HG02943 (cell line): ENCODE data around the gene WDR43.

Experiments used
- ATAC-seq: cut with Tn5 transposase; IDR thresholded peaks from one replicate; pipeline ENCODE4 v1.9.1; 2021; ENCODE audit warnings: mild to moderate bottlenecking, low read depth, moderate library complexity; ENCODE audit not compliant: unreplicated experiment

The WDR43 gene

DNA sequence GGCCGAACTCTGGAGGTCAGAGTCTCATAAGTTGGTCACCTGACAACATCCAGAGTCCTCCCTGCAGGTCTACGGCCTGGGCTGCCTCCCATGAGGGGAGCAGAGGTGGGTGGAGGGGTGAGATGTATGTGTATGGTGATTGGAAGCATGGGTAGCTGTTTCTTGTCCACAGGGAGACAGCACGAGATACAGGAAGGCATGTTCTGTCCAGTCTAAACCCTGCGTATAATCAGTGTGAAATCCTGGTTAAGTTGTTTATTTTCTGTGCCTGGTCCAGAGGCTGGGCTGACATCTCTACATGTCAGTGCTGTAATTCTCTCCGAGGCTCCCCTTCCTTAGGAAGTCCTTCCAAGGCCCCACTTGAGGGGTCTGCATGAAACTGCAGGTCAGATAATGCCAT, 95.5 kb downstream of the WDR43 start:
- no peak for ATAC-seq

DNA sequence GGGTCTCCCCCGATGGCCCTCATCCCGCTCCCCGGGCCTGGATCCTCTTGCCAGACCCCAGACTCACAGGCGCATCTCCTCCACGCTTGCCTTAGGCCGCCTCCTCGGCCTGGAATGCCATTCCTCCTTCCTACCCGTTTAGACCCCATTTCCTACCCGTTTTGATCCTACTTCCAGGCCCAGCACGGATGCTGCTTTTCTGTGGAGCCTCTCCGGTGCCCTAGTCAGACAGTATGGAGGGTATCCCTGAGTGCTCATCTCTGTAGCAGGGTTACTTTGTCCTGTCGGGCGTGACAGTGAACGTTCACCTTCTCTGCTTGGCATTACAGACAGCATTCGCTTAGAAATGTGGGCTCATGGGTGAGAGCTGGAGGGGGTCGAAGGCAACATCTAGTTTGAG, 96.0 kb downstream of the WDR43 start:
- no peak for ATAC-seq

GRCh38 chr2:28991021-28991420, 96.6 kb downstream of the WDR43 start:
- ATAC-seq = no peak

GRCh38 chr2:28991460-28991859, 97.0 kb downstream of the WDR43 start:
- ATAC-seq = no peak

- no peak for ATAC-seq
These were observed 98.9 kb downstream of the WDR43 start for GRCh38 chr2:28993206-28993960.

GRCh38 chr2:28994074-28994473, 99.6 kb downstream of the WDR43 start:
- ATAC-seq = no peak

GRCh38 chr2:28994679-28995078, 100.2 kb downstream of the WDR43 start:
- no peak for ATAC-seq

- no peak for ATAC-seq
These were observed 101.6 kb downstream of the WDR43 start for GRCh38 chr2:28995765-28996750.

DNA sequence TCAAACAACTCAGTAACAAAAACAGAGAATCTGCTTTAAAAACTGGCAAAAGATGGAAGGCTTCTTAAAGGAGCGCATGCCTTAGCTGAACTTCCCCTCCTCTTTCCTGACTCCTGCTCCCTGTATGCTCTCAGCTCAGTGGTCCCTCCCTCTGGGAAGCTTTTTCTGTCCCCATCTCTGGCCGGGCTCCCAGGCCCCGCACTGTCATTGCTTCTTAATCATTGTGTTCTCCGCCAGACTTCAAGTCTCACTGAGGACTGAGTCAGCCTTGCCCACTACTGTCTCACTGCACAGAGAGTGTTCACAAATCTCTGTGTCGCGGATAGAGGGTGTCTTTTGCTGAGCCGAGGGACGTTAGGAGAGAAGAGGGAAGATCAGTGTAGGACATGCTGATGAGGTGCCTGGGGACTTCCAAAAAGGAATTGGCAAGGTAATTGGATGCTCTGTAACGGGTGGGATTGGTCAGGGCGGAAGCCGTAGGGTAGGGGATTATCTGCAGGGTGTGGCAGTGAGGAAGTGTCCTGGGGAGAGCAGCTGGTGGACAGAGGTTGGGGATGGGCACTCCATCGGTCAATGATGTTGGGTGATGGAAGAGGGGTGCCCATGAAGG, 102.9 kb downstream of the WDR43 start:
- ATAC-seq = no peak
